ENCODE data around the gene LGALS3BP.
"Not testable (repeated sequence)": the region's sequence is repeated elsewhere in the genome, so short reads cannot be mapped to it uniquely, and the experiment has no call there.

LGALS3BP gene

GRCh38 chr17:78962345-78962983, 17.3 kb downstream of the LGALS3BP start:
- DNase-seq (ENCODE audit: low spot score) = no peak

GRCh38 chr17:78961571-78961970, 18.2 kb downstream of the LGALS3BP start:
- DNase-seq (ENCODE audit: low spot score) = no peak

GRCh38 chr17:78960928-78961327, 18.8 kb downstream of the LGALS3BP start:
- DNase-seq (ENCODE audit: low spot score) = no peak

- DNase-seq (ENCODE audit: low spot score) = no peak
Measured at GRCh38 chr17:78959803-78960202, 19.9 kb downstream of the LGALS3BP start.

DNA sequence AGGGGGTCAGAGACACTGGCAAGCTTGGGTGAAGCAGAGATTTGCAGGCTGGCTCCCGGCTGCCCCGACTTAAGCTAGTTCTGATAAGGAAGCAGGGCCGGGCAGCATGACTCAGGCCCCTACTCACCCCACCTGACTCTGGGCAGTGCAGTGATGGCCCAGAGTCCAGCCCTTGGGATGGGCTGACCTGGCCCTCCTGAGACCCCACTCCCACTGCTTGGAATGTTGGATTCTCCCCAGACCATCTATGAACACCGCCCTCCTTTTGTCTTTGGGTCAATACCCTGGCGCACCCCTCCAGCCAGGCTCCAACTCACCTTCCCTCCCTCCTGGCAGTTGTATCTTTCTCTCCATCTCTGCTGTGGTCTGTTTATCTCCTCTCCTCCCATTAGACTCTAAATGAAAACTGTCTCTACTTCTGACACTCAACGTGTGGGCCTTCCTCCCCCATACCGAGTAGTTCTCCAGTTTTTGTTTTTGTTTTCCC, 21.0 kb downstream of the LGALS3BP start:
- DNase-seq (ENCODE audit: low spot score) = no peak

DNA sequence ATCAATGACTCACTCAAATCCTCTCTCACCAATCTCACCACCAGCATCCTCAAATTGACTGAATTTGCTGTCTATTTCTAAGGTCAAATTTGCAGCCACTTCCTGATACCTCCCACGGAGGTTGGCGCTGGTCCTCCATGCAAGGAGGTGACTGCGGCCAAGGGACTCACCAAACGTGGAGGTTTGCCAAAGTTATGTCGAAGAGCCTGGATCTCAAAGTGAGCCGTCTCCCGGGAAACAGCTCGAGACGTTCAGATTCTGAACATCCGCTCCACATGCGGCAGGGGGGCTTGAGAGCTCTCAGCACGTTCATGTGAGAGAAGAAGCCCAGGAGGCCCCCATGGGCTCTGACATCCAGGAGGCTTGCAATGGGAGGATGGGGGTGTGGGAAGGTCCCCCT, 22.6 kb downstream of the LGALS3BP start:
- DNase-seq (ENCODE audit: low spot score) = no peak

DNA sequence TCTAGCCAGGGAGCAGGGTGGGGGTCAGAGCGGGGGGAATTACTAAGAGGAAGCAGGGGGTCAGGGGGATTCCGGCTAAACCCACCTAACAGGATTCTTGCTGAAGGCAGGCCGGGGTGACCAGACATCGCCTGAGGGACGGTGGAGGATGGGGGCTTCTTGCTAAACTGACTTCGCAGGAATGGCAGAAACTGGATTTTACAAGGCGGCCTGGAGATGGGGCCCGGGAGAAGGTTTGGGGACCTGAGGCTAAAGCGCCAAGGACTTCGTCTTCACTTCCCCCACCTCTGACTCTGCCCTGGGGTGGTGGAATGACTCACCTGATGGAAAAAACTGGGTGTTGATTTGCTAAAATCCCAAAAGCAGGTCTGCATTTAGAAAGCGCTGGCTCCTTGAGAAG, 23.5 kb downstream of the LGALS3BP start:
- DNase-seq (ENCODE audit: low spot score) = no peak

- DNase-seq (ENCODE audit: low spot score) = no peak
Measured at GRCh38 chr17:78954684-78955083, 25.0 kb downstream of the LGALS3BP start.

DNA sequence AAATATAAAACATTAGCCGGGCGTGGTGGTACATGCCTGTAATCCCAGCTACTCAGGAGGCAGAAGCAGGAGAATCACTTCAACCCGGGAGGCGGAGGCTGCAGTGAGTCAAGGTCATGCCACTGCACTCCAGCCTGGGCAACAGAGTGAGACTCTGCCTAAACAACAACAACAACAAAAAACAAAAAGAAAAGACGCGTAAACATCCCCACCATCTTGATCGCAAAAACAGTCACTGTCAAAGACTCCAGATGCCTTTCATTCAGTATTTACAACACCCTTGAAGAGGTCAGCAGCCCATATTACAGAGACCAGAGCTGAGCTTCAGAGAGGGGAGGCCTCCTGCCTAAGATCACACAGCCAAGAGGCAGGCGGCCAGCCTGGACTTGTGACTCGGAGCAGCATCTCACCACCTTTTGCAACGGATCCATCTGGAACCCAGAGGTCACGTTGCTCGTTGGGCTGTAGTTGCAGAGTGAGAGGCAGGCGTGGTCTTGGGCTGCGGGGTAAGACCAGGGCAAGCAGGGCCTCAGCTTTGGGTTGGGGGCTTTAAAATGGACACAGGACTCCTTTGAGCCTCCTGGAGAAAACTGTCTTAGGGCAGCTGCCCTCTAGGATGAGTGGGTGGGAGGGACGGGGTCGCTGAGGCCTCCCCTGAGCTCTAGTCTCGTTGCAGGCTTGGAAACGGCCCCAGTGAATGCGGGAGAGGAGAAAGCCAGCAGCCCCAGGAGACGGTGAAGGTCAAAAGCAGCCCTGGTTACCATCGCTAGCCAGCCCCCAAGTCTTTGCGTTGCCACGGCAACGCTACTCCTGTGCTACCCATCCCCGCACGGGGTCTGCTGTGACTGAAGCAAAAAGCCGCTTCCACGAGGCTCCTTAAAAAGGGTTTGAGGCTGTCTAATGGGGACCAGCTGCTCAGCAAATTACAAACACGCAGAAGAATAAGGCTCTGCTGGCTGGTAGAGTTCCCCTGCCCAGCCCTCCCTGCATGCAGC, 26.1 kb downstream of the LGALS3BP start:
- DNase-seq (ENCODE audit: low spot score) = no peak

GRCh38 chr17:78952706-78953105, 27.0 kb downstream of the LGALS3BP start:
- DNase-seq (ENCODE audit: low spot score) = no peak

- DNase-seq (ENCODE audit: low spot score) = no peak
Measured at GRCh38 chr17:78951967-78952551, 27.7 kb downstream of the LGALS3BP start.

DNA sequence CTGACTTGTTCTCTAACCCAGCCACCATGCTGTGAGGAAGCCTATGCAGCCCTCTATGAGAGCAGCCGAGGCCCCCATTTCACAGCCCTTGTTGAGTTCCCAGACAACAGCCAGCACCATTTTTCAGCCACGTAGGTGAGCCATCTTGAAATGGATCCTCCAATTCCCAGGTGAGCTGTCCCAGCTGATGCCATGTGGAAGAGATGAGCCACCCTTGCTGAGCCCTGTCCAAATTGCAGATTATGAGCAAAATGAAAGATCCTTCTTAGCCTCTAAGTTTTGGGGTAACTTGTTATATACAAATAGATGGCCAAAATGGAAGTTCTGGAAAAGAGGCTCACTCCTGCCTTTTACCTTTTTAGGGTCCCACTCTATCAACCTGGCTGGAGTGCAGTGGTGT, 28.9 kb downstream of the LGALS3BP start:
- no peak for DNase-seq (ENCODE audit: low spot score)

DNA sequence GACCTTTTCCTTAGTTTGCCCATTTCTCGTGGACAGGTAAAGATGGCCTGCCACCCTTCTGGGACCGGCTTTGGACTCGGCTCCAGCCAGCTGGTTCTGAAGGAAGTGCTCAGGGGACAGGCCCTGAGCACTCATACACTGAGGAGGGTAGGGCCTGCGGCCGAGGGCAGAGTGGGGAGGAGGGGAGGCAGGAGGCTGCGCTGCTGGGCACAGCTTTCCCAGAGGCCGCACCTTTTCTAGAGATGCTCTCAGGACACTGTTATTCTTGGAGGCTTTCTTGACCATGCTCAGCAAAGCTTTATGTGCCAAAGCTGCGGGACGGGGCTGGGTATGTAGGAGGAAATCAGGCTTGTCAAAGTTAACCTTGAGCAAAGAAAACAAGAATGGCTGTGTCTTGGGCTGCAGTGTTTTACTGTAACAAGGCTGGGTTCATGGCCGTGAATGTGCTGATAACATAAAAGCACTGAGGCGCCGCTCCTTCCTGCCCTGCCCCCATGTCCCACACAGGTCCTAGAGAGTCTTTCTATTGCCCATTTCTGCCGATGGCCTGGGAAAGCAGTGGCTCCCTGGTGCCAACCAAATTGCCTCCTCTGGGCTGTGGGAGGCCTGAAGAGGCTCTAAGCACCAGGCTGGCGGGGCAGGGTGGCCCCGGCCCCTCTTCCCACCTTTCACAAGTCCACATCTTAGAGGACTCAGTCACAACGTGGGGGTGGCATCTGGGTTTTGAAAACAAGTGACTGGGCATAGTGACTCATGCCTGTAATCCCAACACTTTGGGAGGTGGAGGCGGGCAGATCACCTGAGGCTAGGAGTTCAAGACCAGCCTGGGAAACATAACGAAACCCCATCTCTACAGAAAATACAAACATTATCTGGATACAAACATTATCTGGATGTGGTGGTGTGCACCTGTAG, 32.2 kb downstream of the LGALS3BP start:
- DNase-seq (ENCODE audit: low spot score) = no peak

GRCh38 chr17:78946631-78947030, 33.1 kb downstream of the LGALS3BP start:
- DNase-seq (ENCODE audit: low spot score) = no peak

- no peak for DNase-seq (ENCODE audit: low spot score)
Measured at GRCh38 chr17:78946131-78946530, 33.6 kb downstream of the LGALS3BP start.

- DNase-seq (ENCODE audit: low spot score) = not testable (repeated sequence)
Measured at GRCh38 chr17:78945455-78945854, 34.3 kb downstream of the LGALS3BP start.

DNA sequence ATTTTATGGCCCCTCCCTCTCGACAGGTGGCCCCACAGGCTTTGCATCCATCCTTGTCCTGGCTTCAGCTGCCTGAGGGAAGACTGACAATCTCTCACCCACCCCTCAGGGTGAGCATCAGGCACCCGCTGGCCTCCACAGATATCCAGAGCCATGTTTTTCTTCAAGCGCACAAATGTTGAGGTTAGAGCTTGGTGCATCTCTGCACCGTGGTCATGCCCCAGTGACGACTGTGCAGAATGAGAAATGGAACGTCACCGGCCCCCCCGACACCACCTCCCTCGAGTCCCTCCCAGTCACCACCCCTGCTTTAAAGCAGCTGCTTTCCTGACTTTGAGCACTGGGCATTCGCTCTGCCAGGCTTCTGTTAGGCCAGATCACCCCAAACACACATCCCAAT, 34.8 kb downstream of the LGALS3BP start:
- DNase-seq (ENCODE audit: low spot score) = no peak

DNA sequence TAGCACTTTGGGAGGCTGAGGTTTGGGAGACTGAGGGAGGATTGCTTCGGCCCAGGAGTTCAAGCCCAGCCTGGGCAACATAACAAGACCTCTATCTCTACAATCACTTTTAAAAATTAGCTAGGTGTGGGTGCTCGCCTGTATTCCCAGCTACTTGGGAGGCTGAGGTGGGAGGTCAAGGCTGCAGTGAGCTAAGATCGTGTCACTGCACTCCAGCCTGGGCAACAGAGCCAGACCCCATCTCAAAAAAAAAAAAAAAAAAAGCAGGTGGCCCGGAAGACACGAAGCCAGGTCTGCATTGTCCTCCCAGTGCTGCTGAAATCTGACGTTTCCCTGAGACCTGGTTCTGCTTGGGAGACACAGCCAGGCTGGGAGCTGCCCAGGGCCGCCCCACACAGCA, 35.7 kb downstream of the LGALS3BP start:
- DNase-seq (ENCODE audit: low spot score) = no peak

DNA sequence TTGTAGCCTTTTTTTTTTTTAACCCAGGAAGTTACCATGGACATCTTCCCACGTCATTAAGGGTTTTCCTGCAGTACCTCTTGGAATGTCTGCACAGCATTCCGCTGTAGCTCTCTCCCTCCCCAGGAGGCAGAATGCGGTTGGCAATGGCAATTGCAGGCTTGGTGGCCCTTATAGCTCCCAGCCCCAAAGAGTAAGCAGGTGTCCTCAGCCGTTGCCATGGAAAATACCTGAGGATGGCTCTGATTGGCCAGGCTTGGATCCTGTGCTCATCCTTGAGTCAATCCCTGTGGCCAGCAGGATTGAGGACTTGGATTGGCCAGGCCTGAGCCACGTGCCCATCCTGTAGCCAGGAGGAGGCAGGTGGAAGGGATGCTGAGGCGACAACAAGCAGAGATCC, 39.0 kb downstream of the LGALS3BP start:
- no peak for DNase-seq (ENCODE audit: low spot score)

DNA sequence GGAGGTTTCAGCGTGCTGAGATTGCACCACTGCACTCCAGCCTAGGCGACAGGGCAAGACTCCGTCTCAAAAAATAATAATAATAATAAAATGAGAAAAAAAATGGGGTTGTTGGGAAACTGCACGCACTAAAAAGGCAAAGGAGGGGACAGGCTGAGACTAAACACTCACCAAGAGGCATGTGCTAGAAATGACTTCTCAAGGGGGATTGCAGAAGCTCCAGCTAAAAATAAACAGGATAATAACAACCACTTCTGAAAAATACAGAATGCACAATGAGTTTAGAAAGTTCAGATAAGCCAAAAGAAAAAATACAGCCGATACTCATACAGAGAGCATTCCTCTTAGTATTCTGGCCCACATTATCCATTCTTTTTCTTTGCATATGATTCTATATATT, 39.5 kb downstream of the LGALS3BP start:
- no peak for DNase-seq (ENCODE audit: low spot score)

DNA sequence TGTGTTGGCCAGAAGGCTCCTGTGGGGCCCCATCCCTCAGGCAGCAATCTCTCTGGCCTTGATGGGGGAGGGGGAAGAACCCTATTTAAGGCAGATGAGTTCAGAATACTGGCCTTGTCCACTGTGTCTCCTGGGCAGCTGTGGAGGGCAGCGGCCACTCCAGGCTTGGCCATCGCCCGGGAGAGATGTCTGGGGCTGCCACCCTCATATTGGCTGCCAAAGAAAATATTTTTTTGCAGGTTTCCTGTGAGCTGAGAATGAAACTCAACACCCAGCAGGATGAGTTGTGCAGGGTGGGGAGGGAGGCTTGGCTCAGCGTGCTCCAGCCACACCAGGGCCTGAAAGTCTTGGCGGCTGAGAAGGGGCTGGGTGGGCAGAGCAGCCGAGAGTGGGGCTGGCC, 40.1 kb downstream of the LGALS3BP start:
- DNase-seq (ENCODE audit: low spot score) = no peak

DNA sequence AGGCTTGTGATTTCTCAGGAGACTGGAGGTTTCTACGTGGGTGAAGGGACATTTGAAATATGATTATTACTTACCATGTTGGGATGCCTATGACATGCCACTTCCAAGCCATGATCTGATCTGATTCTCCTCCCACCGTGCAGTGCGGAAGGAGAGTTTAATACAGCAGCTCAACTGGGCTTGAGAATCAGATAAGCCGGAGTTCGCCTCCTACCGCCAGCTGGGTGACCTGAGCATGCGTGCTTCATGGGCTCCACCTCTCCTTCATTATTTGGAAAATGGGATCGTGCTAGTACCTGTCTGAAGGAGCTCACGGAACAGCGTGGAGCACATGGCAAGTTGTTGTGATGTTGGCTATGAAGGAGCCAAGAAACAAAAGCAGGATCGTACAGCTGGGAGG, 42.2 kb downstream of the LGALS3BP start:
- DNase-seq (ENCODE audit: low spot score) = no peak

Data from hematopoietic multipotent progenitor cell treated with erythropoietin and hydrocortisone succinate and interleukin-3 and kit ligand, for 15 days (in vitro differentiated cells).